ENCODE measurements around the gene LENG8.

DNA sequence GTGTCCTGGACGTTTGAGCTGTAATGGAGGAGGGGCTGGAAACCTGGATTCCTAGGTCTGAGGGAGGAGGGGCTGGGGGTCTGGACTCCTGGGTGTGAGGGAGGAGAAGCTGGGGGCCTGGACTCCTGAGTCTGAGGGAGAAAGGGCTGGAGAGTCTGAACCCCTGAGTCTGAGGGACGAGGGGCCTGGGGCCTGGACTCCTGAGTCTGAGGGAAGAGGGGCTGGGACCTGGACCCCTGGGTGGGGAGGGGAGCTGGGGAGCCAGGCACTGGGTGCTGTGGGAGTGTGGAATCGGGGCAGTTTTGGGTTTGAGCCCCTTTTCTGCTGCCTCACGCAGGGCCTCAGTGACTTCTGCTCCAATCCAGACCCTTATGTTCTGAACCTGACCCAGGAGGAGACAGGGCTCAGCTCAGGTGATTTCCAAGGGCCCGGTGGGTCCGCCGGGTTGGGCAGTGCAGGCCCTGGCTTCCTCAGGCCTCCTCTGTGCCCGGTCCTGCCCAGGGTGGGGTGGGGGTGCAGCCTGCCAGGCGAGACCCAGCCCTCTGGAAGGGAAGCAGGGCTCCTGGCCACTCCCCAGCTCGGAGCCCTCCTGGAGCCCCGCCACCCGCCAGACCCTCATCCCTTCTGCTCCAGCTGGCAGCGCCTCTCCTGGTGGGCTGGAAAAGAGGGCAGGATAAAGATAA lies 19.3 kb upstream of the LENG8 start:
- TF ChIP-seq EP300 (IDR thresholded peaks at IDR 0.05): no peak
- TF ChIP-seq, protein P1, sequence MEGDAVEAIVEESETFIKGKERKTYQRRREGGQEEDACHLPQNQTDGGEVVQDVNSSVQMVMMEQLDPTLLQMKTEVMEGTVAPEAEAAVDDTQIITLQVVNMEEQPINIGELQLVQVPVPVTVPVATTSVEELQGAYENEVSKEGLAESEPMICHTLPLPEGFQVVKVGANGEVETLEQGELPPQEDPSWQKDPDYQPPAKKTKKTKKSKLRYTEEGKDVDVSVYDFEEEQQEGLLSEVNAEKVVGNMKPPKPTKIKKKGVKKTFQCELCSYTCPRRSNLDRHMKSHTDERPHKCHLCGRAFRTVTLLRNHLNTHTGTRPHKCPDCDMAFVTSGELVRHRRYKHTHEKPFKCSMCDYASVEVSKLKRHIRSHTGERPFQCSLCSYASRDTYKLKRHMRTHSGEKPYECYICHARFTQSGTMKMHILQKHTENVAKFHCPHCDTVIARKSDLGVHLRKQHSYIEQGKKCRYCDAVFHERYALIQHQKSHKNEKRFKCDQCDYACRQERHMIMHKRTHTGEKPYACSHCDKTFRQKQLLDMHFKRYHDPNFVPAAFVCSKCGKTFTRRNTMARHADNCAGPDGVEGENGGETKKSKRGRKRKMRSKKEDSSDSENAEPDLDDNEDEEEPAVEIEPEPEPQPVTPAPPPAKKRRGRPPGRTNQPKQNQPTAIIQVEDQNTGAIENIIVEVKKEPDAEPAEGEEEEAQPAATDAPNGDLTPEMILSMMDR (IDR thresholded peaks at IDR 0.05): no peak
- TF ChIP-seq POLR2A (IDR thresholded peaks at IDR 0.05): no peak

Measured in stomach (tissue), 4 donors.